ENCODE results near the gene TMEM266. TPM values are rescaled to one million over a fixed set of nuclear protein-coding genes. Genes with fewer than 3 reads are reported as not detected.

TMEM266 gene
- total and polyA plus RNA-seq, 5 donors from 2014 or later: 0.08 to 0.25 (median 0.21) TPM

GRCh38 chr15:76174654-76175053 lies 114.9 kb downstream of the TMEM266 start:
- no peaks in the 10 kb centered on the region for H3K36me3 ChIP-seq (ENCODE audit: control insufficient read depth, insufficient read depth, low read length)
- H3K27ac Mint-ChIP-seq: no peak overlapping the region
- peaks cover 0 to 13% (median 3%) of the 10 kb centered on the region in 4 donors for H3K4me1 Mint-ChIP-seq
- H3K27ac ChIP-seq (ENCODE audit: insufficient read depth, low read length, poor library complexity, severe bottlenecking): no peak overlapping the region
- ATAC-seq (ENCODE audit: low read depth in 2 of 2): no peak
- no peaks in the 10 kb centered on the region for H3K9me3 Mint-ChIP-seq
- H3K4me1 ChIP-seq (ENCODE audit: control insufficient read depth, insufficient read depth, low read length, poor library complexity, severe bottlenecking): no peaks in the 10 kb centered on the region
- no peaks in the 10 kb centered on the region for H3K27me3 ChIP-seq (ENCODE audit: control insufficient read depth, insufficient read depth, low read length)
- peaks cover 5% of the 10 kb centered on the region for H3K27me3 Mint-ChIP-seq
- no peak overlapping the region for H3K4me3 ChIP-seq (ENCODE audit: low read depth, low read length)
- H3K36me3 Mint-ChIP-seq: peaks cover 3% of the 10 kb centered on the region
- no peak overlapping the region for H3K4me3 Mint-ChIP-seq
- DNase-seq: no peak
- no peaks in the 10 kb centered on the region for H3K9me3 ChIP-seq (ENCODE audit: control insufficient read depth in 2 of 2, low read length in 2 of 2)

- DNase-seq: no peak
- Mint-ChIP-seq H3K9me3 (no peaks in the 10 kb centered on the region), H3K27ac (no peak overlapping the region), H3K4me3 (no peak overlapping the region), H3K27me3 (peaks cover 5% of the 10 kb centered on the region), H3K36me3 (peaks cover 3% of the 10 kb centered on the region), H3K4me1 (peaks cover 0 to 20% (median 5%) of the 10 kb centered on the region in 4 donors)
- Histone ChIP-seq H3K36me3 (ENCODE audit: control insufficient read depth, insufficient read depth, low read length) (no peaks in the 10 kb centered on the region), H3K4me3 (ENCODE audit: low read depth, low read length) (no peak overlapping the region), H3K27me3 (ENCODE audit: control insufficient read depth, insufficient read depth, low read length) (no peaks in the 10 kb centered on the region), H3K9me3 (ENCODE audit: control insufficient read depth in 2 of 2, low read length in 2 of 2) (no peaks in the 10 kb centered on the region), H3K4me1 (ENCODE audit: control insufficient read depth, insufficient read depth, low read length, poor library complexity, severe bottlenecking) (no peaks in the 10 kb centered on the region), H3K27ac (ENCODE audit: insufficient read depth, low read length, poor library complexity, severe bottlenecking) (no peak overlapping the region)
- no peak for ATAC-seq (ENCODE audit: low read depth in 2 of 2)
Observed at GRCh38 chr15:76175442-76175841, 115.7 kb downstream of the TMEM266 start.

- H3K4me3 Mint-ChIP-seq: no peak overlapping the region
- H3K9me3 ChIP-seq (ENCODE audit: control insufficient read depth in 2 of 2, low read length in 2 of 2): no peaks in the 10 kb centered on the region
- no peaks in the 10 kb centered on the region for H3K9me3 Mint-ChIP-seq
- DNase-seq (no peak), ATAC-seq (ENCODE audit: low read depth in 2 of 2) (no peak)
- no peak overlapping the region for H3K4me3 ChIP-seq (ENCODE audit: low read depth, low read length)
- H3K27ac Mint-ChIP-seq: no peak overlapping the region
- H3K27ac ChIP-seq (ENCODE audit: insufficient read depth, low read length, poor library complexity, severe bottlenecking): no peak overlapping the region
- H3K36me3 ChIP-seq (ENCODE audit: control insufficient read depth, insufficient read depth, low read length): no peaks in the 10 kb centered on the region
- H3K27me3 ChIP-seq (ENCODE audit: control insufficient read depth, insufficient read depth, low read length): no peaks in the 10 kb centered on the region
- H3K36me3 Mint-ChIP-seq: peaks cover 3% of the 10 kb centered on the region
- peaks cover 5% of the 10 kb centered on the region for H3K27me3 Mint-ChIP-seq
- H3K4me1 Mint-ChIP-seq: peaks cover 0 to 26% (median 7%) of the 10 kb centered on the region in 4 donors
- H3K4me1 ChIP-seq (ENCODE audit: control insufficient read depth, insufficient read depth, low read length, poor library complexity, severe bottlenecking): peaks cover 2% of the 10 kb centered on the region
Observed at GRCh38 chr15:76176059-76176458, 116.3 kb downstream of the TMEM266 start.

GRCh38 chr15:76176487-76177085 lies 116.8 kb downstream of the TMEM266 start:
- H3K9me3 ChIP-seq (ENCODE audit: control insufficient read depth in 2 of 2, low read length in 2 of 2): no peaks in the 10 kb centered on the region
- no peak for DNase-seq
- H3K4me1 Mint-ChIP-seq: peaks cover 4 to 31% (median 11%) of the 10 kb centered on the region in 4 donors

GRCh38 chr15:76177491-76178040 lies 117.8 kb downstream of the TMEM266 start:
- ATAC-seq (ENCODE audit: low read depth in 2 of 2): no peak
- Histone ChIP-seq H3K4me1 (ENCODE audit: control insufficient read depth, insufficient read depth, low read length, poor library complexity, severe bottlenecking) (peaks cover 10% of the 10 kb centered on the region), H3K36me3 (ENCODE audit: control insufficient read depth, insufficient read depth, low read length) (no peaks in the 10 kb centered on the region), H3K4me3 (ENCODE audit: low read depth, low read length) (no peak overlapping the region), H3K9me3 (ENCODE audit: control insufficient read depth in 2 of 2, low read length in 2 of 2) (no peaks in the 10 kb centered on the region), H3K27me3 (ENCODE audit: control insufficient read depth, insufficient read depth, low read length) (no peaks in the 10 kb centered on the region), H3K27ac (ENCODE audit: insufficient read depth, low read length, poor library complexity, severe bottlenecking) (no peak overlapping the region)
- Mint-ChIP-seq H3K36me3 (peaks cover 3% of the 10 kb centered on the region), H3K27ac (no peak overlapping the region), H3K4me3 (peak overlapping the region in 1 of 4 donors; percentile 69), H3K27me3 (peaks cover 5% of the 10 kb centered on the region), H3K4me1 (peaks cover 8 to 41% (median 17%) of the 10 kb centered on the region in 4 donors), H3K9me3 (no peaks in the 10 kb centered on the region)
- DNase-seq: no peak

More at GRCh38 chr15:76176487-76177085, 116.8 kb downstream of the TMEM266 start:
- no peak overlapping the region for H3K27ac Mint-ChIP-seq
- Histone ChIP-seq H3K27me3 (ENCODE audit: control insufficient read depth, insufficient read depth, low read length) (no peaks in the 10 kb centered on the region), H3K4me1 (ENCODE audit: control insufficient read depth, insufficient read depth, low read length, poor library complexity, severe bottlenecking) (peaks cover 6% of the 10 kb centered on the region), H3K4me3 (ENCODE audit: low read depth, low read length) (no peak overlapping the region), H3K27ac (ENCODE audit: insufficient read depth, low read length, poor library complexity, severe bottlenecking) (no peak overlapping the region), H3K36me3 (ENCODE audit: control insufficient read depth, insufficient read depth, low read length) (no peaks in the 10 kb centered on the region)
- H3K36me3 Mint-ChIP-seq: peaks cover 3% of the 10 kb centered on the region
- no peaks in the 10 kb centered on the region for H3K9me3 Mint-ChIP-seq
- H3K4me3 Mint-ChIP-seq: no peak overlapping the region
- no peak for ATAC-seq (ENCODE audit: low read depth in 2 of 2)
- H3K27me3 Mint-ChIP-seq: peaks cover 5% of the 10 kb centered on the region

GRCh38 chr15:76178296-76179000 lies 118.7 kb downstream of the TMEM266 start:
- Mint-ChIP-seq H3K9me3 (no peaks in the 10 kb centered on the region), H3K36me3 (peaks cover 3% of the 10 kb centered on the region), H3K27me3 (peaks cover 5% of the 10 kb centered on the region), H3K4me1 (peaks cover 8 to 43% (median 17%) of the 10 kb centered on the region in 4 donors), H3K4me3 (no peak overlapping the region), H3K27ac (no peak overlapping the region)
- DNase-seq (no peak), ATAC-seq (ENCODE audit: low read depth in 2 of 2) (no peak)
- peaks cover 10% of the 10 kb centered on the region for H3K4me1 ChIP-seq (ENCODE audit: control insufficient read depth, insufficient read depth, low read length, poor library complexity, severe bottlenecking)
- H3K36me3 ChIP-seq (ENCODE audit: control insufficient read depth, insufficient read depth, low read length): no peaks in the 10 kb centered on the region
- H3K4me3 ChIP-seq (ENCODE audit: low read depth, low read length): no peak overlapping the region
- H3K27ac ChIP-seq (ENCODE audit: insufficient read depth, low read length, poor library complexity, severe bottlenecking): no peak overlapping the region
- no peaks in the 10 kb centered on the region for H3K9me3 ChIP-seq (ENCODE audit: control insufficient read depth in 2 of 2, low read length in 2 of 2)
- H3K27me3 ChIP-seq (ENCODE audit: control insufficient read depth, insufficient read depth, low read length): no peaks in the 10 kb centered on the region

- H3K4me1 Mint-ChIP-seq: peaks cover 8 to 43% (median 17%) of the 10 kb centered on the region in 4 donors
- Histone ChIP-seq H3K36me3 (ENCODE audit: control insufficient read depth, insufficient read depth, low read length) (no peaks in the 10 kb centered on the region), H3K27me3 (ENCODE audit: control insufficient read depth, insufficient read depth, low read length) (no peaks in the 10 kb centered on the region), H3K9me3 (ENCODE audit: control insufficient read depth in 2 of 2, low read length in 2 of 2) (no peaks in the 10 kb centered on the region), H3K4me3 (ENCODE audit: low read depth, low read length) (no peak overlapping the region), H3K27ac (ENCODE audit: insufficient read depth, low read length, poor library complexity, severe bottlenecking) (no peak overlapping the region), H3K4me1 (ENCODE audit: control insufficient read depth, insufficient read depth, low read length, poor library complexity, severe bottlenecking) (peaks cover 10% of the 10 kb centered on the region)
- peaks cover 3% of the 10 kb centered on the region for H3K36me3 Mint-ChIP-seq
- ATAC-seq (ENCODE audit: low read depth in 2 of 2) (no peak), DNase-seq (no peak)
- H3K9me3 Mint-ChIP-seq: no peaks in the 10 kb centered on the region
- no peak overlapping the region for H3K4me3 Mint-ChIP-seq
- H3K27ac Mint-ChIP-seq: no peak overlapping the region
- peaks cover 5% of the 10 kb centered on the region for H3K27me3 Mint-ChIP-seq
Observed at GRCh38 chr15:76179023-76179422, 119.2 kb downstream of the TMEM266 start.
